HG03159 (cell line): Measurements from ENCODE around the gene HDAC11.

ENCODE experiments used
- ATAC-seq: cut with Tn5 transposase; IDR thresholded peaks from one replicate; pipeline ENCODE4 v1.9.1; 2021; ENCODE audit warnings: mild to moderate bottlenecking, moderate library complexity; ENCODE audit not compliant: unreplicated experiment

The HDAC11 gene

GRCh38 chr3:13522236-13522635 lies 42.1 kb downstream of the HDAC11 start:
- ATAC-seq, result no peak

GRCh38 chr3:13524979-13525669 lies 45.0 kb downstream of the HDAC11 start:
- ATAC-seq, result no peak

- ATAC-seq, result no peak
These were observed 45.9 kb downstream of the HDAC11 start for GRCh38 chr3:13525827-13526625.

- no peak for ATAC-seq
These were observed 46.5 kb downstream of the HDAC11 start for GRCh38 chr3:13526626-13526949.

GRCh38 chr3:13528217-13528867 lies 48.2 kb downstream of the HDAC11 start:
- no peak for ATAC-seq

GRCh38 chr3:13529196-13530112 lies 49.3 kb downstream of the HDAC11 start:
- no peak for ATAC-seq

GRCh38 chr3:13530241-13531009 lies 50.3 kb downstream of the HDAC11 start:
- no peak for ATAC-seq

GRCh38 chr3:13532085-13532484 lies 52.0 kb downstream of the HDAC11 start:
- no peak for ATAC-seq

- no peak for ATAC-seq
These were observed 52.5 kb downstream of the HDAC11 start for GRCh38 chr3:13532631-13533030.

GRCh38 chr3:13533885-13534301 lies 53.8 kb downstream of the HDAC11 start:
- ATAC-seq, result no peak

- ATAC-seq, result no peak
These were observed 55.4 kb downstream of the HDAC11 start for GRCh38 chr3:13535526-13535875.

- no peak for ATAC-seq
These were observed 55.8 kb downstream of the HDAC11 start for GRCh38 chr3:13535905-13536304.

- ATAC-seq, result no peak
These were observed 56.3 kb downstream of the HDAC11 start for GRCh38 chr3:13536432-13536831.

- no peak for ATAC-seq
These were observed 56.7 kb downstream of the HDAC11 start for GRCh38 chr3:13536832-13537231.

GRCh38 chr3:13537244-13537908 lies 57.3 kb downstream of the HDAC11 start:
- no peak for ATAC-seq

- no peak for ATAC-seq
These were observed 57.8 kb downstream of the HDAC11 start for GRCh38 chr3:13537909-13538296.

- no peak for ATAC-seq
These were observed 58.6 kb downstream of the HDAC11 start for GRCh38 chr3:13538520-13539291.

GRCh38 chr3:13539292-13539638 lies 59.2 kb downstream of the HDAC11 start:
- ATAC-seq, result no peak

- no peak for ATAC-seq
These were observed 59.6 kb downstream of the HDAC11 start for GRCh38 chr3:13539671-13540070.
